PFSK-1 (cell line): ENCODE data around the gene PTER.

Experiments used
- FOXP2 ChIP-seq: optimal IDR thresholded peaks from 2 replicates; pipeline ENCODE3; 2011; ENCODE audit warnings: borderline replicate concordance, control low read depth, inconsistent platforms; ENCODE audit not compliant: insufficient read depth; ENCODE audit errors: extremely low read length, extremely low read depth
- POLR2AphosphoS5 ChIP-seq: IDR thresholded peaks from 2 replicates; pipeline ENCODE4 v1.6.1; 2012; ENCODE audit warnings: low read depth, mild to moderate bottlenecking, control low read depth, low read length, moderate library complexity
- SIN3A ChIP-seq: IDR thresholded peaks from 2 replicates; pipeline ENCODE4 v1.6.1; 2012; ENCODE audit warnings: mild to moderate bottlenecking, low read length, moderate library complexity, borderline replicate concordance; ENCODE audit not compliant: insufficient read depth
- TAF1 ChIP-seq: IDR thresholded peaks from 2 replicates; pipeline ENCODE4 v1.6.1; 2012; ENCODE audit warnings: low read length, control low read depth, borderline replicate concordance; ENCODE audit not compliant: insufficient read depth
- TF ChIP-seq, protein P1 (sequence below), 2 experiments: IDR thresholded peaks; 2 replicates each; pipeline versions ENCODE4 v1.6.1 to v1.8.0; 2011 to 2012; ENCODE audit warnings: low read depth in 2 of 2, low read length in 2 of 2, control low read depth in 1 of 2, inconsistent platforms in 1 of 2, mild to moderate bottlenecking in 1 of 2, moderate library complexity in 1 of 2; ENCODE audit not compliant: insufficient read depth in 1 of 2

Gene PTER

GRCh38 chr10:16497911-16498310, 61.1 kb downstream of the PTER start:
- TF ChIP-seq SIN3A (no peak), FOXP2 (no peak), TAF1 (no peak)
- TF ChIP-seq, protein P1, sequence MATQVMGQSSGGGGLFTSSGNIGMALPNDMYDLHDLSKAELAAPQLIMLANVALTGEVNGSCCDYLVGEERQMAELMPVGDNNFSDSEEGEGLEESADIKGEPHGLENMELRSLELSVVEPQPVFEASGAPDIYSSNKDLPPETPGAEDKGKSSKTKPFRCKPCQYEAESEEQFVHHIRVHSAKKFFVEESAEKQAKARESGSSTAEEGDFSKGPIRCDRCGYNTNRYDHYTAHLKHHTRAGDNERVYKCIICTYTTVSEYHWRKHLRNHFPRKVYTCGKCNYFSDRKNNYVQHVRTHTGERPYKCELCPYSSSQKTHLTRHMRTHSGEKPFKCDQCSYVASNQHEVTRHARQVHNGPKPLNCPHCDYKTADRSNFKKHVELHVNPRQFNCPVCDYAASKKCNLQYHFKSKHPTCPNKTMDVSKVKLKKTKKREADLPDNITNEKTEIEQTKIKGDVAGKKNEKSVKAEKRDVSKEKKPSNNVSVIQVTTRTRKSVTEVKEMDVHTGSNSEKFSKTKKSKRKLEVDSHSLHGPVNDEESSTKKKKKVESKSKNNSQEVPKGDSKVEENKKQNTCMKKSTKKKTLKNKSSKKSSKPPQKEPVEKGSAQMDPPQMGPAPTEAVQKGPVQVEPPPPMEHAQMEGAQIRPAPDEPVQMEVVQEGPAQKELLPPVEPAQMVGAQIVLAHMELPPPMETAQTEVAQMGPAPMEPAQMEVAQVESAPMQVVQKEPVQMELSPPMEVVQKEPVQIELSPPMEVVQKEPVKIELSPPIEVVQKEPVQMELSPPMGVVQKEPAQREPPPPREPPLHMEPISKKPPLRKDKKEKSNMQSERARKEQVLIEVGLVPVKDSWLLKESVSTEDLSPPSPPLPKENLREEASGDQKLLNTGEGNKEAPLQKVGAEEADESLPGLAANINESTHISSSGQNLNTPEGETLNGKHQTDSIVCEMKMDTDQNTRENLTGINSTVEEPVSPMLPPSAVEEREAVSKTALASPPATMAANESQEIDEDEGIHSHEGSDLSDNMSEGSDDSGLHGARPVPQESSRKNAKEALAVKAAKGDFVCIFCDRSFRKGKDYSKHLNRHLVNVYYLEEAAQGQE (IDR thresholded peaks at IDR 0.05; ENCODE audit: insufficient read depth in 1 of 2, low read depth in 2 of 2, low read length in 2 of 2) = no peak

- TF ChIP-seq FOXP2 (no peak), SIN3A (no peak), POLR2AphosphoS5 (no peak), TAF1 (no peak)
- TF ChIP-seq, protein P1 (IDR thresholded peaks at IDR 0.05; ENCODE audit: insufficient read depth in 1 of 2, low read depth in 2 of 2, low read length in 2 of 2) = no peak
Observed at GRCh38 chr10:16505161-16505560, 68.4 kb downstream of the PTER start.

DNA sequence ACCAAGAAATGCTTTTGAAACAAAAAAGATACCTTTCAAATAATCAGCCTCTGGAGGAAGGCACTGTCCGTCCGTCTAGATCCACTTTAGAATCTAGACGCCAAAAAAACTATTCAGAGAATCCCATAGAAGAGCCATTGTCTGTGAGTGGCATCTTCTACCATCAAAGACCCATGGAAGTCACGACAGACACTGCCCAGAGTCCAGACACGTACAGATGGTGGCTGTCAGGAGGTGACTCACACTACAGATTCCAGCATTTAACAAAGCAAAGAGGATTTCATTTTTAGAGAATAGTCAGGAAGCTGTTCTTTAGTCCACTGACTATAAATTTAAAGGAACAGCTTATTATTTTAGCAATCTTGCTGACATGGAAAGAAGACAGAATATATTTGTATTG, 73.2 kb downstream of the PTER start:
- TF ChIP-seq SIN3A = no peak
- TF ChIP-seq FOXP2 = no peak
- TF ChIP-seq TAF1 = no peak
- no peak for TF ChIP-seq POLR2AphosphoS5
- TF ChIP-seq, protein P1 (IDR thresholded peaks at IDR 0.05; ENCODE audit: insufficient read depth in 1 of 2, low read depth in 2 of 2, low read length in 2 of 2) = no peak

- TF ChIP-seq POLR2AphosphoS5 = no peak
- TF ChIP-seq, protein P1 (IDR thresholded peaks at IDR 0.05; ENCODE audit: insufficient read depth in 1 of 2, low read depth in 2 of 2, low read length in 2 of 2) = no peak
- no peak for TF ChIP-seq SIN3A
- TF ChIP-seq TAF1 = no peak
- no peak for TF ChIP-seq FOXP2
Observed at GRCh38 chr10:16510843-16511242, 74.0 kb downstream of the PTER start.

- no peak for TF ChIP-seq POLR2AphosphoS5
- TF ChIP-seq, protein P1 (IDR thresholded peaks at IDR 0.05; ENCODE audit: insufficient read depth in 1 of 2, low read depth in 2 of 2, low read length in 2 of 2) = no peak
- TF ChIP-seq SIN3A = no peak
- no peak for TF ChIP-seq TAF1
- TF ChIP-seq FOXP2 = no peak
Observed at GRCh38 chr10:16518822-16519221, 82.0 kb downstream of the PTER start.
